Mesenteric fat pad (tissue), 1 donor: ENCODE data around the gene AUTS2. TPM values are rescaled to one million over a fixed set of nuclear protein-coding genes. Genes with fewer than 3 reads are reported as not detected.

ENCODE experiments used
- DNase-seq: peaks from one replicate; pipeline ENCODE4 v3.0.0-alpha.2; 2020; ENCODE audit warnings: low spot score
- total RNA-seq: library from RNA; stranded (reverse); fragmentation: NEBNext Ultra II Directional; extraction: Animal tissue kit (Norgen Biotek cat#: 25700); gene quantifications from one replicate; pipeline ENCODE4 v1.2.1, GENCODE V29; 2021
- donor health status: DM: yes; HTN: yes; CAD: no.

AUTS2 gene
- total RNA-seq, 1 donor from 2014 or later: 28.1 TPM

DNA sequence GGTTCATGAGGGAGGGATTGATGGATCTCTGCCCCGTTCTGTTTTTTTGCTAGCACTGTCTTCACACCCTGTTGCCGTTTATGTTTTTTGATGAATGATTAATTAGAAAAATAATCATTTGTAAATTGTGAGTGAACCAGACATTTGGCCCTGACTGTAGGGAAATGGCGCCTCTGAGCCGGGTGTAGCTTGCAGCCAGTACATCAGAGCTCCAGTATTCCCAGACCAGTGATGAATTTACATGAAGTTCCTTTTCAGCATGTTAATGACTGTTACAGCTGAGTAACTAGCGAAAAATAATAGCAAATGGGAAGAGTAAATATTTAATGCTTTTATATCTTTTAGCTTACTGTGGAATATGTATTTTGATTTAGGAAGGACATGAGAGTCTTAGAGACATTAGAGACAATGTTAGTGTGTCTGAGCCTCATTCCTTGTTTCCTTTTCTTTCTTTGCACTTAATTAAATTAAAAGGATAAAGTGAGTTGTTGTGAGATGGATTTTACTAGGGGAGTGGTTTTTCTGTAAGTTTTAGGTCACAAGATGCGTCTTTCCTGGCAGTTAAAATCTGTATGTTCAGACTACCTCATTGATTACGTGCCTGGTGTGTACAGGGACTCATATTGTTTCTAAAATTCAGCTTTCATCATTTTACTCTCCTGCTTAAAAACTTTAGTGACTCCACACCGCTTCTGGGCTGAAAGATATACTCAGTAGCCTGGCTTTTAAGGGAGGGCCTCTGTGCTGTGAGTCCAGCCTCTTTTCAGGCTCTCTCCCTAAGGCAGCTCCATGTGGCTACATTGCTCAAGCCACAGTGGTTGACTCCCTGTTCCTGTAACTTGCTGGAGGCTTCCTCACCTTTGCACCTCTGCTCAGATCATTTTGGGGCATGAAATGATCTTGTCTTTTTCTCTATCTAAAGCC lies 86.4 kb downstream of the AUTS2 start:
- no peak for DNase-seq

DNA sequence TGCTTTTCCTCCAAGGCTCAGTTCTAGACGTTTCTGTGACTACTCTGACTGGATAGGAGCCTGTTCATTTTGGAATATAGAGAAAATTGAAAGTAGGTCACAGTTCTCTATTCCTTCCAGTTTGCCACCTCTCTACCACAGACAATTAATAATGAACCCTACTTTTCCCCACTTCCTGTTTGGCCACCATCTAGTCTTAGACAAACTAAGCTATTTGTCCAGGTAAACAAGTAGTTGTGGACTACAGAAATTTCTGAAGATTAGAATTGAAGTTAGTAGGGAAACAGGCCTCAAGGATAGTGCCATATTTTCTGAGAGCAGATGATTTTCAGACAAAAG lies 87.0 kb downstream of the AUTS2 start:
- DNase-seq: no peak

DNA sequence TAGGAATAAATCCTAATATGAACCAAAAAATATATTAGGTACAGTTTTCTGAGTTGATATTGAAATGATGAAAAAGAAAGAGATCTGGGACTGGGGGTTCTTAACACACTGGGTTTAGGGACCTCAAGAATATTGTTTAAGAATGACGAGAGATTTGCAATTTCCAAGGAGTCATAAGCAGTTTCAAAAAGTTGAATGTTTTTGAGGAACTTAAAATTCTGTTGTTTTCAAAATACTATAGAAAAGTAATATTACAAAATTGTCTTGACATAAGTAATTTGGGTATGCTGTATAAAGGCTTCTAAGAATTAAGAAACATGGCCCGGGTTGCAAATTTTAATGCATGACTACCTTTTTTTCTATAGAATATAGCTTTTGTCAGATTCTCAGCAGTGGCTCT lies 88.1 kb downstream of the AUTS2 start:
- DNase-seq: no peak

DNA sequence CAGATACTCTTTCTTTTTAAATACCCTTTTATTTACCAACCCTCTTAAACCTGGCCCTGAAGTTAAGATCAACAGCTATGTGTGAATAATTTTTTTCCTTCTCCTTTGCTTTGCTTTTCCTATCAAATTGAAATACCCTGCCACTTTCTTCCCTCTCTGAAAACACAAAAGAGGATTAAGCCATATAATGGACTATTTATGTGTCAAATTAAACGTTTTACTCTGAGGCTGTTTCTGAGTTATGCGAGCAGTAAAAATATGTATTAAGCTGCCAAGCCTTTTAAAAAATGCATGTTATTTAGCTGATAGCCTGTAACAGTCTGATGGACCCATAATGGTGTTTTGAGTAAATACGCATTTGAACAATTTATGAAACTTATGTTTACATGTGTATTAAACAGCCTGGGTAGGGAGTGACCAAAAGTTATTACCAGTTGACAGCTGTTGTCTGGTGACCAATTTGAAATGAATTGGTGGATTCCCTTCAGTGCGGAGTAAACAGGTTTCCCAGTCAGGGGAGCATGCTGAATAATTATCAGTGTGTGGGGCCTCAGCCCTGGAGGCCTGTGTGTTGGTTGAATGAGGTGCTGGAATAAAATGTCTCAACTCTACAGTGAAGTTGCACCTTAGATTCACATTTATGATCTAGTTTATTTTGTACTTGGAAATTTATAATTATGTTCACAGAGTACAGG lies 89.6 kb downstream of the AUTS2 start:
- DNase-seq: no peak

DNA sequence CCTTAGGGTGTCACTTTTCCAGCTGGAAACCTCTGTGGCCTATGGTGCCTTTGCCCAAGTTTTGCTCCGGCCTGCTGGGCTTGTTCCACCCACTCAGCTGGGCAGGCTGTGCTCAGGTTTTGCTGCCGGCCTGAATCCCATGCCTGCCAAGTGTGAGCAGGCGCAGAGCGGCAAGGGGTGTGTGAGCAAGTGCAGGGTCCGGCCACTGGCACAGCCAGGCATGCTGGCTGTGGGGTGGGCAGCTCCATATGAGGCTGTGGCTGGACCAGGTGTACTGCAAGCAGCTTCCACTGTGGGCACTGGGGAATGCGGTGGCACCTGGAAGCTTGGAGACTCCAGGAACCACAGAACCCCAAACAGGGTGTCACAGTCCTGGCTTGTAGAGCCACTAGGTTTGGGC lies 92.1 kb downstream of the AUTS2 start:
- DNase-seq: no peak

DNA sequence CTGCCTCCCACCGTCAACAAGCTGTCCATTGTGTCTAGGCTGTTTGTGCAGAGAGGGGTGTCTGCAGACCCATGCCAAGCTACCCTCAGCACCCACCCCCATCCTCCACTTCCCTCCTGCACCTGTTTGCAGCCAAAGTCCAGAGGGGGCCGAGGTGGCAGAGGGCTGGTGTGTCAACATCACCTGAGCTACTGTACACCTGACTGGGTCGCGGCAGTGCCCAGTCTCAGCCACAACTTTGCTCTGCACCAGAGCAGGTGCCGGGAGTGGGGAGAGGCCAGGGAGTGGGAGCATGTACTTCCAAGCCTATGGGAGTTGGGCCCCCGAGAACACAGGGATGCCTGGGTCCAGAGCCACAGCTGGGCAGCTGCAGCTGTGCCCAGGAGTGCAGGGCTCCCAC lies 93.1 kb downstream of the AUTS2 start:
- DNase-seq: no peak

DNA sequence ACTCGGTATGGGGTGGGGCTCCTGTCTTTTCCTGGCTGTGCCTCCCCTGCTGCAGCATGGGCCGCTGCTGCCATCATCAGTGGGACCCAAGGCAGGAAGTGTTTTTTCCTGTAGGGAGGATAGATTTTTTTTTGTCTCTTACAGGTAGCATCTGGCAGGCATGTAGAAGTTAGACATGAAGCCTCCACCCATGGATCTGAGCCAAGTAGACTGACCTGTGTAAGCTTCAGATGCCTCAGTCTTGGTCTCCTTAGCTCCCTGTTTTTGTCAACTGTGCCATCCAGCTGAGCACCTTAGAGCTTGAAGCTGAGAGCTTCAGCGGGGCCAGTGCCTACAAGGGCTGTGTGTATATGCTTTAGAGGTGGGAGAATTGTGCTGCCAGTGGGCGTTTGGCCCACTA lies 93.5 kb downstream of the AUTS2 start:
- DNase-seq: no peak

DNA sequence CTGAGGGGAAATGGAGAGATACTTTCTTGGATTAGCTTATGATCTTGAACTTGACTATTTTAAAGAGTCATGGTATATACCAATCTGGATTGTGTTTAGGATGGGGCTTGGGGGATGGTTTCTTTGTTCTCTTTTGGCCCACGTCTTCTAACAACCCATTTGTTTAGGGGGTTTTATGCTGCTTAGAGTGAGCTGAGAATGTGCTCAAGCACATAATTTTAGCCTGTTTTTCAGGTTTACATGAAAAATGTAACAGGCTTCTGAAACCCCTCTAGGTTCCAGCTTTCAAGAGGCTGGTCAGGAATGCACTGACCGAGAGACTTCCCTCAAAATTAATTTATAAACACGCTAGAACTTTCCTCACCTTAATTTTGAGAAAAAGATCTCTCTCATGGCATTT lies 94.3 kb downstream of the AUTS2 start:
- no peak for DNase-seq

DNA sequence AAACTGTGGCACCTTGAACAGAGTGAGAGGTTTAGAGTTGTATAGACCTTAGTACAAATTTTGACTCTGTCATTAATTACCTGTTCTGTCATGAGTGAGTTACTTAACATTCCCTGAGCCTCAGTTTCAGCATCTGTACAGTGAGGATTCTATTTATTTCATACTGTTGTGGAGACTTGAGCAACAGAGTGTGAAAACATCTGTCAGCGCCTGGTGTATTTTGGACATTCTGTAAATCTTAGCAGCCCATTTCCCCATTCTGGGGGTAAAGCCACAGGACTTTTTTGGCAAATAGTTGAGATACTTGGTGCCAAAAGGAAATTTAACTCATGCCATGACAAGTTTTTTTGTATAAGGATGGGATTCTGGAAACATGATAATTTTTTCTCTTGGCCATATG lies 94.8 kb downstream of the AUTS2 start:
- no peak for DNase-seq

DNA sequence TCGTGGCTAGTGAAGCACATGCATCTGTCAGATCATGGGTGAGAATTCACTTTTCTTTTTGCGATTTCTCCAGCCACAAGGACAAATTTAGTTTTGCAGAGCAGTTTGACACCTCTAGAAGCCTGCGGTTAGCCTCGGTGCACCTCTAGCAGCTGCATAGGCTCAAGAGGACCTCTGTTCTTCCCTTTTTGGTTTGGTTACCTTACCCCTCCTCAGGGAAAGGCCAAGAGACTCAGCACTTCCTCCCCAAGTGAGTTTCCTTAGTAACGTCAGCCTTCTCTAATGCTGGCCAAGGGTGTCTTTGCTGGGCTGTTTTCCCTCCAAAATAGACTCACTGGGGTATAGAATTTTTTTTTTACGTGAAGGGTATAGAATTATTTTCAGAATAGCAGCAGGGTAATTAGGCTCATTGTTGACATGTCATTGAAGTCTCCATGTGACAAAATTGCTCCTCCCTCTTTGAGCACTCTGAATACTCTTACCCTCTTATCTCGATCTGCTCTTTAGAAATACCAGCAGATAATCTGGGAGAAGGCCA lies 97.8 kb downstream of the AUTS2 start:
- DNase-seq: no peak

DNA sequence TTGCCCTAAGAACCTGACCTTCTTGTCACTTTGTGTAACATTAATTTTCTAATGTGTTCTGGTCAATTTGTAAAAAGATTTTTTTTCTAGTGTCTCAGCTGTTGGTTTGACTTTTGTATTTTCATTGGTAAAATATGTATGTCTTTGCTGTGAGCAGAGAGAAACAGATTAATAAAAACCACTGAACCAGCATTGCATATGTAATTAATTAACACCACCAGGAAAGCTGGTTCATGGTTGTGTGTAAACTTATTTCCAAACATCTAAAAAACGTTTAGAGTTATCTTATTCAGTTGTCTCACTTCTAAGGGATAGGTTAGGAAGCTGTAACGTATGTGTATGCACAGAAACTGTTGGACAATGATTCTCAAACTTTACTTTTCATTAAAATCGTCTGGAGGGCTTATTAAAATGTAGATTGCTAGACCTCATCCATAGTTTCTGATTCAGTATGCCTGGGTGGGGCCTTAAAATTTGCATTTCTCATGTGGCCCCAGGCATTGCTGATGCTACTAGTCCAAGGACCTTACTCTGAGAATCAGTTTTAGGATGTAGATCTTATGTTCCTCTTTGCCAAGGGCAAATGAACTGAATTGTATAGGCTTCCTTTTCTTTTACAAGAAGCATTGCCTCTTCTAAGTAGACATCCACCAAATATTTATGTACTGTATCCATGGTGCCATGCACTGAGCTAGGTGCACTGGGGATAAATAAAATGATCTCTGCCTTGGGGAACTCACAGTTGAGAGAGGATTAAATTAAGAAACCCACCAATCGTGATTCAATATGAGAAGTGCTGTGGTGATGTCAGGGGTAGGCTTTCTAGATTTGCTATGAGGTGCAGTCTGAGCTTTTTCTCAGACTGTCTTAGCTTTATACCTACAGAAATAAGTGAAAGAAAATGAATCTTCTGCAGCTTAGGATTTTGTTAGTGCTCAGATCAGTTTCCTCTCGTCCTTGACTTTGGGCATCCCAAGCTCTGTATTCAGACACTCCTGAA lies 98.7 kb downstream of the AUTS2 start:
- no peak for DNase-seq

DNA sequence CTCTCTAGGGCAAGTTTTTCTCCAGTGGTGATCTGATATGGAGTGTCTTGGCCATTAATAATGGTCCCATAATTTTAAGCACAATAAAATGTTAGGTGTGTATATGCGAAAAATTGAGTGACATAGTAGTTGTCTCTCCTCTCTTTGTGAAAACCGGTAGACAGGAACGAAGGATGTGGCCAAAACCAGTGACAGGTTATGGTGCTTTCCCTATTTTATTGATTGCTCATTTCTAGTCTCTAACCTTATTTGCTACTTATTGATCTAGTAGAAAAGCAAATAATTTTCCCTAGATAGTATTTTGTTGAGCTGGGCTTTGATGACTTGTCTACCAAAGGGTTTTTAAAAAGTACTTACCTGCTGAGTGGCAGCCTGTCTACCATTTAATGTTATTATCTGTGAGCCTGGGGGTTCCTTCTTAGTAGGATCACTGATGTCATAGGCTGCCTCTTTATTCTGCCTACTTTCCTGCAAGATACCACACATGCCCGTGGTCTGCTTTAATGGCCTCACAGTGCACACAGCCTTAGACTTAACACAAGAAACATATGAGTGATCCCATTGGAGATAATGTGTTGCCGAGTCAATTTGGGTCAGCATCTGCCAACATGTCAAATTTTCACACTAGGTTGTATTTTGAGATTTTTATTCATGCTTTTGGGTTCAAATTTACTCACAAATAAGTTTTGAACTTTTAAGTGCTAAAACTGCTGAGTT lies 100.0 kb downstream of the AUTS2 start:
- DNase-seq: no peak

DNA sequence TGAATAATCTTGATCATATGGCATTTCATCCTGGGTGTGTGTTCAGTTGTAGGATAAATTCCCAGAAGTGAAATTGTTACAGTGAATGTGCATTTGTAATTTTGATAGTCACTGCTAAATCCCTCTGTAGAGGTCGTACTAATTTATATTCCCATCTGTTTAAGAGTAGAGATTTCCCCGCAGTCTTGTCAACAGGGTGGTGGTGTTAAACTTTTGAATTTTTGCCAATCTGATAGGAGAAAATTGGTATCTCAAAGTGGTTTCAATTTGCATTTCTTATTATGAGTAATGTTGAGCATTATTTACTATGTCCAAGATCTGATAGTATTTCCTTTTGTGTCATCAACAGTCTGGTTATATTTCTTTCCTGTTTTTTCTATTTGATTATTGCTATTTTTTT lies 101.7 kb downstream of the AUTS2 start:
- no peak for DNase-seq

DNA sequence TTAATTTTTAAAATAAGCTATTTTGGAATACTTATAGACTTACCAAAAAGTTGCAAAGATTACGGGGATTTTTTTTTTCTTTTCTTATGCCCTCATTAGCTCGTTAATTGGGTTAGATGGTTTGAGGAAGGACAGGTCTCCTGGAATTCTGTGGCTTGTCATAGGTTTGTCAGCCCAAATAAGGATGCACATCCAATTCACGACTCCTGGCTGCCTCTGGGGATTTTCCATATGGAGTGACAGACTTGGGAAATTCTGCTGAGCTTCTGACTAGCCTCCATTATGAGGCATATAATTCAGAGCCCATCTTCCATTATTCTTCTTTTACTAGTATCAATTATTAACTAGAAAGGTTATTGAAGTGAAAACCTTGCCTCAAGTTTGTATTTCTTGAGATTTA lies 102.1 kb downstream of the AUTS2 start:
- DNase-seq: no peak

DNA sequence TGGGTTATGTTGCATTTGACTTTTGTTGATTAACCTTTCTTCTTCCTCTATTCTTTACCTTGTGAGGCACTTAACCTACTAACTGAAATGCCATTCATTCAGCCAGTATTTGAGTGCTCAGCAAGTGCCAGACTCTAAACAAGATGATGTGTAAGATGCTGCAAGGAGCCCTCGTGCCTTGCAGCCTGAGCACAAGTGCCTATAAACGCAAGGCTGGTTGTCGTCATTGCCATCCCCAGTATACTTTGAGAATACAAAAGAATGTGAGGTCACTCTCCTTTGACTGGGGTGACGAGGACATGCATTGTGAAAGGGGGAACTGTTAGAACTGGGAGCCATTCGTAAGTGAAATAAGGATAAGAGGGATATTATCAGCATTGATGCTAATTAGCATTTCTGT lies 103.0 kb downstream of the AUTS2 start:
- no peak for DNase-seq

DNA sequence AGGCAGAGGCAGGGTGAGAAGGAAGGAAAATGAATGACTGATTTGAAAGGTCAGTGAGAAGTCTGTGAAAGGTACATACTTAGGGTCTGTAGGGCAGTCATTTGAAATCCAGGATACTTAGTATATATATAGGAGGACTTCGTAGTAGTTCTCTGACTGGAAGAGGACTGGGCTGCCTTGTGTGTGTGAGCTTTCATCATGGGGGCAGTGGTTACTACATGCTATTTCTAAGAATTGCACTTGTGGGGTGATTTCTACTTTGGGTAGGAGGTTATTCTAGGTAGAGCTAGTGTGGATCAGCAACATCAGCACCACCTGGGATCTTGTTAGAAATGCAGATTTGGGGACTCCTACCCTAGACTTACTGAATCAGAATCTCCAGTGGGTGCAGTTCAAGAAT lies 104.1 kb downstream of the AUTS2 start:
- DNase-seq: no peak

DNA sequence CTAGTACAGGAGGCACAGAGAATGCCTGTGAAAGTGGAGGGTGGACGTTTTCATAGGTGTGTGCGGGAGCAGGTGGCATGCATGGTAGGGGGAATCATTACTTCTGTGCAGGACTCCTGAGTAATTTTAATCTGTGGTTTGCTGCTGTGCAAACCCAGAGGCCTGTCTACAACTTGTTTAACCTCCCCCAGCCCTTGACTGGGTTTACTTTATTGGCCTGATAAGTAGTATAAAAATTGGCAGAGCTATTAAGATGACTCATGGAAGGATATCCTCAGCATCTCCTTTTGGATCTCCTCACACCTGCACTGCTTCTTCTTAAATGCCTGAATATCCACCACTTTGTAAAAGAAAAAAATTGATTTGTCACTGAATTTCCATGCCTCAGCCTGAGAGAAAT lies 104.8 kb downstream of the AUTS2 start:
- no peak for DNase-seq

DNA sequence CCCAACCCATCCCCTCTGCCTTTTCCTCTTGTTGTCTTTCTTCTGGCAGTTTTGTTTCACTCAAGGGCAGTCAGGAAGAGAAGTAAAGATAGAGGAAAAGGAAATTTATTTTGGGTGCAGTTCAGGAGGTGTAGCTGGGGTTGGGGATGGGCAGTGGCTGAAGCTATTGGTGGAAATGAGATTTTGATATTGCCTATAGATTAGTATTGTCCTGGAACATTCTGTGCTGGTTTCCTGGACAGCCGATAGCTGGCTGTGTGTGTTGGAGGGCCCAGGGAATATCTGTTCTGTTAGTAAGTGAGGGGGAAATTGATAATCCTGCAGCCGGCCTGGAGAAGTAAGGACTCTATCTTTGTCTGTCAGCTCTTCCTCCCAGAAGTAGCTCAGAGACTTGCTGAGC lies 107.8 kb downstream of the AUTS2 start:
- no peak for DNase-seq

DNA sequence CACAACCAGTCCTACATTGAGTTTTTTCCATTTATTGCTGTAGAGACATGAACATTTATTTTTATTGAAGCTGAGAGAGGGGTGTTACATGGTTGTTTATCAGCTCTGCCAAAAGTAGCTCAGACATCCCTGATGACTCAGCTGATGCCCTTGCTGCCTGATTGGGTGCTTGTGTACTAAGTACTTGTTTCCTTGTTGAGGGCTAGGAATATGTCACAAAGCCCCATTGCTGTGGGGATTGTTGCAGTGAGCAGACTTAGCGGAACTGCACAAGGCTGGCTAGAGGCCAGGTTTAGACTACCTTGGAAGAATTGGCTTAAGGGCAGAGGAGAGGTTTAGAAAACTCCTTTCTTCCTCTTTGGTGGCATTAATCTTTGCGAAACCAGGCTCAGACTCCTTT lies 110.6 kb downstream of the AUTS2 start:
- no peak for DNase-seq

DNA sequence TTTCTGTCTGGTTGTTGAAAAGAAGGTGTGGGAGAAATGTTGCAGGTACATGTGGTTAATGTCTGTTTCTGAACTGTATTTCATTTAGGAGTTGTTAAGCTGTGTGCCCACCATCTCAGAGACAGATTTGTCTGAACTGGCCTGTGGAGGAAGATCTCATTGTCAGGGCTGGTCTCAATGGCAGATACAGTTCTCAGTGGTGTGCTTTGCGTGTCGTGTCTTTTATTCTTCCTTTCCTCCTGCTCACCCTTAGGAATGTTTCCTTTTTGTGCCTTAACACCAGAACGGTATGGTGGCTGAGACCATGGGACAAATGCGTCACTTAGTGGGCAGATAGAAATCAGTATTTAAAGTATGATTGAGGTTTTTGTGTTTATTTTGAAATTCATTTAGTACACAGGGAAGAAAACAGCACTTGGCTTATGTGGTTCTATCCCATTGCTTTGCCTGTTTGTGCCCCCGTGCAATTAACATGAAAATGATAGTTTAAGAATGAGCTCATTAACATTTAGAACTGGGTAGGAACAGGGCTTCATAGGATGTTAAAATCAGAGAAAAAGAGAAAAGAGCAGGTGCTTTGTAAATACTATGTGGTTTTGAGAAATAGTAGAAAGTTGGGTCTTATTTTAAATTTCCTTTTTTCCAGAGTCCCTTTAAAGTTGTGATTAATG lies 112.6 kb downstream of the AUTS2 start:
- DNase-seq: no peak
